HG03439 (cell line): ENCODE results near the gene CARD14.

Source experiments
- ATAC-seq: cut with Tn5 transposase; IDR thresholded peaks from one replicate; pipeline ENCODE4 v1.9.1; 2021; ENCODE audit warnings: mild to moderate bottlenecking, moderate library complexity; ENCODE audit not compliant: unreplicated experiment

Gene CARD14

DNA sequence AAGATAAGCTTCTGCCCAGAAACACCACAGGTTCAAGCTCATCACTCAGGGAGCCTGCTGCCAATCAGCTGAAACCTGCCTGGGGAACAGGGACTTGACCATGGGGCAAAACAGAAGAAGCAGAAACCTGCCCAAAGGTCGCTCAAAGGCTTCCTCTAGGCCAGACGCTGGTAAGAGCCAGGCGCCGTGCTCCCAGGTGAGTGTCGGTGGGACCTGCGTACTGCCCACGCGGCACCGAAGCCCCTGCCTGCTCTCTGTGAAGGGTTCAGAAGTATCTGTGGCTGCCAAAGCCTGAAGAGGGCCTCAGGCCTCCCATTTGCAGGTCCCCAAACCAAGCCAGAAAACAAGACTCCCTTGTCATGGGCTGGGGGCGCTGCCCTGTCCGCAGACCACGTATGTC lies 39.9 kb downstream of the CARD14 start:
- ATAC-seq, result no peak

DNA sequence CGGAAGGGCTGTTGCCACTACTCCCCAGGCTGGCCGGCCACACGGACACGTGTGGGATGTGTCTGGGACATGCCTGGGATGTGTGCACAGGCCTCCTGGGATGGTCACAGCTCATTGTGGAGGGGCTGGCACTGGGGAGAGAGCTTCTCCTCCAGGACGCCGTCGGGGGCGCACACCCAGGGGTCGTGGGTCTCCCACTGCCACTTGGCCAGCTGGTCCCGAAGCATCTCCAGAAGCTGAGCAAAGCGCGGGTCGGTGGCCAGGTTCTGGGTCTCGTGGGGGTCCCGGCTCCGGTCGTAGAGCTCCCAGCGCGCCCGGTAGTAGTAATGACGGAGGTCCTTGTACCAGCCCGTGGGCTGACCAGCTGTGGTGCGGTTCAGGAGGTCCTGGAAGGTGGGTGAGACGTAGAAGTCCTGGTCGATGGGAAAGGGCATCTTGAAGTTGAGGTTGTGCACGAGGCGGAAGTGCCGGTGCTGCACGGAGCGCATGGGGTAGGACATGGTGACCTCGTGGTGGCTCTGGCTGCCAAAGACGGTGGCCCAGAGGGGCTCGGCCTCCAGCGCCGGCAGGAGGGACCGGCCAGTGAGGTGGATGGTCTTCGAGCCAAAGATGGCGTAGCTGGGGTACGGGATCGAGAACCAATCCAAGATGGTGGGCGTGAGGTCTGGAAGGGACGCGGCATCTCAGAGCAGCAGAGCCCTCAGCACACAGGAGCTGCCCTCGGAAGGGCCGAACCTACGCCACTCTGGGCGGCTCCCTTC lies 40.7 kb downstream of the CARD14 start:
- no peak for ATAC-seq

DNA sequence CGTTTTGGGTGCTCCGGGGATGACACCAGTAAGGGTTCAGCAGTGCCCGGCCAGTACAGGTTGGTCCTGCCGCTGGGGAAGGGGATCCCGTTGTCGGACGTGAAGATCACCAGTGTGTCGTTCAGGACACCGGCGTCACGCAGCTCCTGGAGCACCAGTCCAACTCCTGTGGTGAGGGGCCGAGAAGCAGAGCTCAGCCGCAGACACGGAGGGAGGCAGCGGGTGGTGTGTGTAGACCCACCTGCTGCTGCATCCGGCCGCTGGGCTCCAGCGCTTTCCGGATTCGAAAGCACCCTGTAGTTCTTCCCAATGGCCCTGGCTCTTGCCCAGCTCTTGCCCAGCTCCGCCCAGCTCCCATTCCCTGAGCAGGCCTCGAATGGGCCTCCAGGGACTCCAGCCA lies 42.3 kb downstream of the CARD14 start:
- no peak for ATAC-seq

DNA sequence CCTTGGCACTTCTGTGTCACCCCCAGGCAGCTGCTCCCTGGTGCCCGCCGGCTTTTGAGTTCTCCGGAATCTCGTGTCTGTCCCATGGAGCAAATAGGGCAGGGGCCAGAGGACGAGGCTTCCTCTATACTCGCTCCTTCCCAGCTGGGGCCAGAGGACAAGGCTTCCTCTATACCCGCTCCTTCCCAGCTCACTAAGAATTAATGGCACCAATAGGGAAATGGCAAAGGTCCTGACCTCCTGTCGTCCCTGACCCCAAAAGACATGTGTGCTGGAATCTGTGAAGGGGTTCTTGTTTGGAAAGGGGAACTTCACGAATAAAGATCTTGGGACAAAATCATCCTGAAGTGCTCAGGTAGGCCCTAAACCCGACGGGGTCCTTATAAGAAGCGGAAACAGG lies 42.7 kb downstream of the CARD14 start:
- no peak for ATAC-seq

DNA sequence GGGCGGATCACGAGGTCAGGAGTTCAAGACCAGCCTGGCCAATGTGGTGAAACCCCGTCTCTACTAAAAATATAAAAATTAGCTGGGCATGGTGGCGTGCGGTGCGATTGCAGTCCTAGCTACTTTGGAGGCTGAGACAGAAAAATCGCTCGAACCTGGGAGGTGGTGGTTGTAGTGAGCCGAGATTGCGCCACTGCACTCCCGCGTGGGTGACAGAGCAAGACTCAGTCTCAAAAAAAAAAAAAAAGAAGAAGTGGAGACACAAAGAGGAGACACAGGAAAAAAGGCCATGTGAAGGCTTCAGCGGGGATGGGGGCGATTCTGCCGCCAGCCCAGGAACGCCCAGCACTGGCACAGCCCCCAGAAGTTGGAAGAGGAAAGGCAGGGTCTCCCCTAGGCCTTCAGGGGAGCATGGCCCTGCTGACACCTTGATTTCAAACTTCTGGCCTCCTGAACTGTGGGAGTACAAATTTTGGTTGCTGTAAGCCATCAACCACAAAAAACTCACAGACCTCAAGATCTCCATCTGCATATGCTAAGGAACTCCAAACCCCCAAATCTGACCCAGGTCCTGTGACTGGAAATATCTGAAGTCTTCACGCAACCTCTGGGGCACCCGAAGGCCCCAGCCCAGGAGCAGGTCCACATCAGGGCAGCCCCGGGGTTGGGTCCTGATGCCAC lies 43.3 kb downstream of the CARD14 start:
- ATAC-seq, result no peak

DNA sequence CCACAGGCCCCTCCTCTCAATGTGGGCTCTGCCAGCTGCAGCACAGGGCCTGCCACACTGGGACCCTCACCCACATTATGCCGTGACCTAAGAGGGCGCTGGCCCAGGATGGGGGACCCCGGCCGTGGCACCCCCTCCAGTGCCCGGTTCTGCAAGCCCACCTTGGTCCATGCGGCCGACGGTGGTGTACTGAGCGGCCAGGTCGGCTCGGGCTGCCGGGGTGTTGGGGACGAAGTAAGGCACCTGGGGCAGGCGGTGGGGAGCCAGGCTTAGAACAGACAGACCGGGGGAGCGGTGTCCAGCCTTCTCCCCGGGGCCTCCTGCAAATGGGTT lies 43.8 kb downstream of the CARD14 start:
- no peak for ATAC-seq

DNA sequence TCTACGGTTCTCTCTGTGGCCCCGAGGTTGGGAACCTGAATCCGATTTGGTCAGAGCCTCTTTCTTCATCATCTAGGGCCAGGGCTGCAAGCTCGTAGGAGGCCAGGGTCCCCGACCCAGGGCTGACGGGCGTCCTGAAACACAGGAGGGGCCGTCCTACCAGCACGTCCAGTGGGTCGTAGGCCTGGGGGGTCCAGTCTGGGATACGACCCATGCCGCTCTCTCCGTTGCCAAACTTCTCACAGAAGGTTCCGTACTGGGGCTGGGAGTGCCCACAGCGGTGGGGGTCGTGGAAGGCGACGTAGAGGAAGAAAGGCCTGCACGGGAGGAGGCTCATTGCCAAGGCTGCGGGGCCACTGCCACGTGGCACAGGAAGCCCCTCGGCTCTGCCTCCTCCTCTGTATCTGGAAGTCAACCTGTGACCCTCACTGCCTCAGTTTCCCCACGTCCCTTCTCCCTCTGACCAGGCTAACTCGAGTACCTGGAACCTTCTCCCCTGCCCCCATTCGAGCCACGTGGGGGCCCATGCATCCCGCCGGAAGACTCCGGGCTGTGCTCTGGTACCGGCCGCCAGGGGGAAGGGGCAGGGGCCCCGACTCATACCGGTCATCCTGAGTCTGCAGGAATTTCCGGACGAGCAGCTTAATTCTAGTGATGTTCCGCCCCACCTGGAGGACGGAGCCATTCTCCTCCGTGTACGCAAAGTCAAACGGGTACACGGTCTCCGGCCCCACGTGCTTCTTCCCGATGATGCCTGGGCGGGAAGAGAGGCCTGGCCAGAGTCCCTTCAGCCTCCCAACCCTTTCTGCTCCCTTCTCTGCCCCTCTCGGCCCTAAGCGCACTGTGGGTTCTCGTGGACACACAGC lies 44.4 kb downstream of the CARD14 start:
- no peak for ATAC-seq

DNA sequence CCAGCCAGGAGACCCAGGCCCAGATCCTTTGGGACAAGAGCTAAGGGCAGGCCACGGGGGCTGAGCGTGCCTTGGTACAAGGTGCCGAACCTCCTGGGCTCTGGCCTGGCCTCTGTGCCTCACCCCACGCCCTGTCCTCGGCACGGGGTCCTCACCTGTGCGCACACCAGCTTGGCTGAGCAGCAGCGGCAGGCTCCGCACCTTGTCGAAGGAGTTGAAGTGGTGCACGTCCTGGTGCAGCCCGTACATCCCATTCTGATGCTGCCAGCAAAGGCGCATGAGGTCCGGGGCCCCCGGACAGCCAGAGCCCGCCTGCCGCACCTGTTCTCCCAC lies 45.0 kb downstream of the CARD14 start:
- ATAC-seq, result no peak

DNA sequence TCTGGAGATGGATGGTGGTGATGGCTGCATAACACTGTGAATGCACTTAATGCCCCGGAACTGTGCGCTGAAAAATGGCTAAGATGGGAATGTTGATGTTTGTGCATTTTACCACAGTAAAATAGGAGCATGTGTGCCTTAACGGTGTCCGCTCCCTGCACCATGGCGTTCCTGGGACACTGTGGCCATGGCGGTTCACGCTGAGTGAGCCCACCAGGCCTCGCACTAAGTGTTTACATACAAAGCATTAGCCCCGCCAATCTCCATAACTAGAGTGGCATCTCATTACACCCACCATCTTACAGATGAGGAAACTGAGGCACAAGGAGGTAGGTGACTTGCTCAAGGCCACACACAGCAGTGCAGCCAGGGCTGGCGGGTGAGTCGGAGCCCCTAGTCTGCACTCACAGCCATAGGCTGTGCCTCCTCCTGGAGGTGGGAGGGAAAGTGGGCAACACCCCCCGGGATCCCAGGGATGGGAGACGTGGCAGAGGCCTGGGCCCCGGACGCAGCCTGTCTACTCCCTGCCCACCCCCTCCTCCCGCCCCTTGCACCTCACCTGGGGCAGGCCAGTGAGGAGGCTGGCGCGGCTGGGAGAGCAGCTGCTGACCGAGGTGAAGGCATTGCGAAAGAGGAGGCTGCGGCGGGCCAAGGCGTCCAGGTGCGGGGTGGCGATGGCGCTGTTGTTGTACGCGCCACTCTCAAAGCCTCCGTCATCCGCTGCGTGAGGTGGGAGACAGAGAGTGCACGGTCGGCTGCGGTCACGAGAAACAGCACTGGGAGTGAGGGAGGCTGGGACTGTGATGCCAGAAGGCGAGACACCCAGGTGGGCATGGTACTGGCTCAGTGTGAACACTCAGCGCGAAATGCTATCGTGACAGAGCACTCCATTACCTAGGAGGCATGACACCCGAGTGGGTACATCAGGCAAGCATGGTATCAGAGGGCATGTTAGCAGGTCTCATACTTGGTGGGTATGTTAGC lies 46.9 kb downstream of the CARD14 start:
- ATAC-seq, result no peak

DNA sequence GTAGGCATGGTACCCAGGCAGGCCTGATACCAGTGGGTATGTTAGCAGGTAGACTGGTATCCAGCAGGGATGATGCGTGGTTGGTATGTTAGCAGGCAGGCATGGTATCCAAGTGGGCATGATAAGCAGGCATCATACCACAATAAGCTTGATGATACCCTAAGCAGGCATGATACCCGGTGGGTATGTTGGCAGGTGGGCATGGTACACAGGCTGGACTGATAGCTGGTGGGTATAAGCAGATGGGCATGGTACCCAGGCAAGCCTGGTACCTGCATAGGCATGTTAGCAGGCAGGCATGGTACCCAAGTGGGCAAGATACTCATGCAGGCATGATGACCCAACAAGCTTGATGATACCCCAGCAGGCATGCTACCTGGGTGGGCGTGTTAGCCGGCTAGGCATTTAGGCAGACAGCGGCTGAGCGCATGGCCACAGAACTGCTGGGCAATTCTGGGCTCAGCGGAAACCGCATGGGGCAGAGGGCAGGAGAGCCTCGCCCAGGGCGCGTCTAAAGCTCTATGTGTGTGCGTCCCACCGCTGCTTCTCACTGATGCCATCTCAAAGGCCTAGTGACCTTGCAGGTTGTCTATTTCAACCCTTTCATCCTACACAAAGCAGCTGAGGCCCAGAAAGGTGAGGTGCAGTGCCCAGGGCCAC lies 48.0 kb downstream of the CARD14 start:
- ATAC-seq, result no peak

DNA sequence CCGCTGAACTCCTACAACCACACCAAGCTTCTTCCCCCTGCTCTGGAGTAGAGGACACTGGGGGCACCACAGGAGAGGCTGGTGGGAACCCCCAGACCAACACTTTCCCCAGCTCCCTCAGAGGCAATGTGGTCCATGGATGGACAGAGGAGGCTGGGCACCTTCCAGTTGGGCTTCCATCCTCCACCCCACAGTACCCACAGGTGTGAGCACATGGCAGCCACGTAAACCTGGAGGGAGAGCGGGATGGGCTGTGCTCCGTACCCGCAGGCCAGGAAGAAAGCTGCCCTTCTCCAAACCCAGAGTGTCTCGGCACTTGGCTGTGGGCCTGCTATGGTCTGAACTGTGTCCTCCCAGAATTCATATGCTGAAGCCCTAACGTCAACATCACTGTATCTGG lies 48.6 kb downstream of the CARD14 start:
- no peak for ATAC-seq

DNA sequence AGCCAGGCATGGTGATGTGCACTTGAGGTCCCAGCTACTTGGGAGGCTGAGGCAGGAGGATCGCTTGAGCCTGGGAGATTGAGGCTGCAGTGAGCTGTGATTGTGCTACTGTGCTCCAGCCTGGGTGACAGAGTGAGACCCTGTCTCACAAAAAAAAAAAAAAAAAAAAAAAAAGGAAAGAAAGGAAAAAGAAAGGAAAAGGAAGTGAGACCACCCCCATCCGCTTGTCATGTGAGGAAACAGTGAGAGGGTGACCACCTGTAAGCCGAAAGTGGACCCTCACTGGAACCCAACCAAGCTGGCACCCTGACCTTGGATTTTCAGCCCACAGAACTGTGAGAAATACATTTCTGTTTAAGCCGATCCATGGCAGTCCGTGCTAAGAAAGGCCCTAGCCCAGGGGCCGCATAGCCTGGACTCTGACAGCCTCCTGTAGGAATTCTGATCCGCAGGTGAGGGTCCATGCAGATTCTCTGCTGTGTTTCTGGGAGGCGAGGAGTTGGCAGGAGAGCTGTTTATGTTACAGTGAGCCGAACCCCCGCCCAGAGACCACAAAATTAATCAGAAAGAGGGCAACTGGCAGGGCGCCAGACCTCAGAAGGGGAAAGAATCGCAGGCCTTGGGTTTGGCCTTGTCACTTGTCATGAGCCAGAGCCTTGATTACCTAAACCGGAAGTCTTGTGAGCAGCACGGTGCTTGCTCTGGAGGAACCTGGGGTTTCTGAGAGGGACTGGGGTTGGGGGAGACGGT lies 49.4 kb downstream of the CARD14 start:
- peak; percentile 45 for ATAC-seq

DNA sequence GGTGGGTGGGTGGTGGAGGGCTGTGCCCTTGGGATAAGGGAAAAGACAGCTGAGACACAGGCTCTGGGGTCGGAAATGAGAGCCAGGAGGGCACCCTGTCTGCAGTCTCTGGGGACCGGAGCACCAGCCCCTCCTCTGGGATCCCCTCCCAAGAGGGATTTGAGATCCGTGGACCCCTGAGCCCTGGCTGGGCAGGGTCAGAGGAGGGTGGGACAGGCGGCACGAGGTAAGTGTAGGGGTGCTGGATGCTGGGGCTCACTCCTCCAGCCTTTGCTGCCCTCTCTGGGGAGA lies 49.9 kb downstream of the CARD14 start:
- peak; percentile 21 for ATAC-seq

DNA sequence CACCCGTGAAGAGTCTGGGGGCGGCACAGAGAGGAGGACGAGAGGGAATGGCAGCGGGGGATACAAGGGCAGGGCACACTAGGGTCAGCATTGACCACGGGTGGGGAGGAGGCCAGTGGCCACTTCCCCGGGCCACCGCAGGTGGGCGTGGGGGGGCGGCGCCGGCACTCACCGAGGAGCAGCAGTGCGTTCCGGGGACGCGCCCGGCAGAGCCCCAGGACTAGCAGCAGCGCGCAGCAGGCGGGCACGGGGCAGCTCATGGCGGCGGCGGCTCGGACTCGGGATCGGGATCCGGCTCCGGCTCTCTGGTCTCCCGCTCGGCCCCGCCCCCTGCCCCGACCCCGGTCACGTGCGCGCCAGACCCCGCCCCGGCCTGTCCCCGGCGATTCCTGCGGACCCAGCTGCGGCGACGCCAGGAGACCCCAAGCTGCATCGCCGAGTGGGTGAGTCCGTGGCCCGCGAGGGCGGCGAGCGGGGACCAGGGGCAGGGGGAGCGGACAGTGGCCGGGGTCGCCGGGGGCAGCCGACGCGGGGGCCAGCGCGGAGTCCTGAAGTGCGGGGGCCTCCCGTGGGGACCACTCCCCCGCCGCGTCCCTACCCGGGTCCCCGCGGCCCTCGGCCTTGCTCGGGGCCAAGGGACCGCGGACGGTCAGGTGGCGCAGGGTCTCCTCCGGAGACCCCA lies 50.4 kb downstream of the CARD14 start, which contains the start of the genes SGSH and SLC26A11:
TSS of gene SGSH (minus strand) at position 280 of the 682 bp plus-strand sequence. CDS start at position 260, 20 bp downstream.
TSS of gene SLC26A11 (plus strand) at position 374 of the 682 bp plus-strand sequence. CDS start 1,134 bp downstream, outside the sequence.
- peak; percentile 25 for ATAC-seq

DNA sequence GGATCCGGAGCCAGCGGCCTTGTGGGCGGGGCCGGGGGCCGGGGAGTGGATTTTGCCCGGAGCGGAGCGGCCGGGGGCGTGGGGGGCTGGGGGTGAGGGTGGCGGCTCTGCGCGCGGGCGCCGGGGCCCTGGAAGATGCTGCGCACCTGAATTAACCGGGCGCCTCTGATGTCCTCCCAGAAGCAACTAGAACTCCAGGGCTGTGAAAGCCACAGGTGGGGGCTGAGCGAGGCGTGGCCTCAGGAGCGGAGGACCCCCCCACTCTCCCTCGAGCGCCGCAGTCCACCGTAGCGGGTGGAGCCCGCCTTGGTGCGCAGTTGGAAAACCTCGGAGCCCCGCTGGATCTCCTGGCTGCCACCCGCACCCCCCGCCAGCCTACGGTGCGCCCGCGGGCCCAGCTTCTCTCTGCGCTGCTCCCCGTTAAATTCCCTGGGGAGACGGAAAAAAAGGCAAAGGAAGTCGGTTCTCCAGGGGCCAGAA lies 50.9 kb downstream of the CARD14 start:
- no peak for ATAC-seq

DNA sequence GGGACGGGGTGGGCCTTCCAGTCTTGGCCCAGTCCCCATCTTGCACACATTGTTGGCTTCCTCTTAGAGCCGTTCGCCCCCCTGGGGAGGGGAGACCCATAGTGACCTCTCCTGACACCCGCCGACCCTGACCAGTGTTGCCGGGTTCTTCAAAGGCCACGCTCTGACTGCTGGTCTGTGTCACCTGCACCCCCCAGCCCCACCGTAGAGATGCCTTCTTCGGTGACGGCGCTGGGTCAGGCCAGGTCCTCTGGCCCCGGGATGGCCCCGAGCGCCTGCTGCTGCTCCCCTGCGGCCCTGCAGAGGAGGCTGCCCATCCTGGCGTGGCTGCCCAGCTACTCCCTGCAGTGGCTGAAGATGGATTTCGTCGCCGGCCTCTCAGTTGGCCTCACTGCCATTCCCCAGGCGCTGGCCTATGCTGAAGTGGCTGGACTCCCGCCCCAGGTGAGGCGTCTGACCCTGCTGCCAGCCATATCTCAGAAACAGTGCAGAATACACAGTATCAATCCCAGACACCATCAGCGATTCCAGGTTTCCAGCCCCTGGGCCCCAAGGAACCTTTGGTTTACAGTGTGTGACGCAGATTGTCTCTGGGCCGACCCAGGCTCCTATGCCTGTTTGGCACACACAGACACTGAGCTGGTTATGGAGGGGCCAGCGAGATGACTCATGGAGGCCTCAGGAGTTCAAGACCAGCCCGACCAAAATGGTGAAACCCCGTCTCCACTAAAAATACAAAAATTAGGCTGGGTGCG lies 51.7 kb downstream of the CARD14 start:
- no peak for ATAC-seq

DNA sequence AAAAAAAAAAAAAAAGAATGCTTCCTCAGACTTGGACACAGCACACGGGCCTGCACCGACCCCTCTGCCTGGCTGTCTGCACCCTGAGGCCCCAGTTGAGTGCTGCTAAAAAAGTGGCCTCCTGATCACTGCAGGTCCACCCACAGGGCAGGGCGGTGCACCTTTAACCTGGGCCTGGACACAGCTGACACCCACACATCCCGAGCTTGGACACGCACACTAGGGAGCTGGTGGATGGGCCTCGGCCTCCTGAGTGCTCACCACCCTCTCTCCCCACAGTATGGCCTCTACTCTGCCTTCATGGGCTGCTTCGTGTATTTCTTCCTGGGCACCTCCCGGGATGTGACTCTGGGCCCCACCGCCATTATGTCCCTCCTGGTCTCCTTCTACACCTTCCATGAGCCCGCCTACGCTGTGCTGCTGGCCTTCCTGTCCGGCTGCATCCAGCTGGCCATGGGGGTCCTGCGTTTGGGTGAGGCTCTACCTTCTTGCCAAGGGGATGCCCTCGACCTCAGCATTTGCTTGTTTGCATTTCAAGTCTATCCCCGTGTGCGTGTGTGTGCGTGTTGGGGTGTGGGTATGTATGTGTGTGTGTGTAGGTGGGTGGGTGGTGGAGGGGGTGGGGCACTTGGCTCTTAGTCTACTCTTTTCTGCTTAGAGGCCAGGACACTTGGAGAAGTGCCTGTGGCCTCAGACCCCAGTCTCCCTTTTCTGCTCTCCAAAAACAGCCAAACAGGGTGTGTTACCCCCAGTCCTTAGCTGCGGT lies 52.7 kb downstream of the CARD14 start:
- no peak for ATAC-seq
